HCT116 (cell line): Measurements from ENCODE around the gene LYRM4. TPM values are rescaled to one million over a fixed set of nuclear protein-coding genes. Genes with fewer than 3 reads are reported as not detected.

Experiments
- ATAC-seq: fragments of 200-7000 bp; cut with Tn5 transposase; 2 replicates; pipeline ENCODE4 v1.9.1; 2020; ENCODE audit warnings: mild to moderate bottlenecking, moderate library complexity
- BruUV-seq: library from RNA; stranded (reverse); fragments of 400-500 nt; replicated peaks from 2 replicates; lab custom pipeline; 2021; lab: Mats Ljungman, UMichigan
- CTCF ChIA-PET: fragments of 300-600 bp; sonication (Branson Sonifier 250); formaldehyde crosslinking; loops from one replicate; lab custom pipeline; 2021; ENCODE audit warnings: antibody characterized with exemption; lab: Charles Lee
- POLR2A ChIA-PET: fragments of 300-600, 350-600 bp; sonication (Branson Sonifier 250); formaldehyde crosslinking; loops from one replicate; lab custom pipeline; 2021; ENCODE audit warnings: antibody characterized with exemption; lab: Charles Lee
- RAD21 ChIA-PET, 2 experiments: fragments of 300-600 bp; sonication (Branson Sonifier 250); formaldehyde crosslinking; loops; one replicate each; lab custom pipeline; 2023; ENCODE audit warnings: low total read pairs in 2 of 2; ENCODE audit not compliant: uncharacterized antibody in 2 of 2, unreplicated experiment in 2 of 2, low non-redundant PET in 1 of 2; lab: Charles Lee
- DNase-seq: peaks from one replicate; pipeline ENCODE4 v3.0.0-alpha.2; 2010; ENCODE audit warnings: low read depth, low spot score
- H2AFZ ChIP-seq: fragments of 200-600 bp; shearing (Covaris generic), sonication (generic); 2 replicates; pipeline ENCODE4 v1.6.1; 2017; ENCODE audit warnings: low read depth, mixed run types, mixed read lengths, antibody characterized with exemption, low read length; ENCODE audit not compliant: poor library complexity, severe bottlenecking
- H3K27ac ChIP-seq: 2 replicates; pipeline ENCODE4 v1.5.1; 2012; ENCODE audit warnings: low read depth, low read length
- H3K27me3 ChIP-seq: fragments of 200-600 bp; sonication (generic); 2 replicates; pipeline ENCODE4 v1.6.1; 2016; ENCODE audit warnings: mixed run types, low read length, mixed read lengths; ENCODE audit not compliant: insufficient read depth
- H3K36me3 ChIP-seq, 2 experiments: fragments of 200-500 bp in 1 of 2; fragments of 200-600 bp in 1 of 2; sonication (Bioruptor generic) in 1 of 2; sonication (generic) in 1 of 2; 2 replicates each; pipeline versions ENCODE4 v1.5.1 to v1.6.1; 2014 to 2016; ENCODE audit warnings: low read length in 2 of 2, inconsistent platforms in 1 of 2, mixed read lengths in 1 of 2, mixed run types in 1 of 2; ENCODE audit not compliant: insufficient read depth in 2 of 2, control insufficient read depth in 1 of 2
- H3K4me1 ChIP-seq, 2 experiments: fragments of 200-600 bp in 1 of 2; sonication (generic) in 1 of 2; 2 replicates each; pipeline versions ENCODE4 v1.5.1 to v1.6.1; 2012 to 2017; ENCODE audit warnings: low read length in 2 of 2, inconsistent platforms in 1 of 2, mild to moderate bottlenecking in 1 of 2, mixed read lengths in 1 of 2, mixed run types in 1 of 2, moderate library complexity in 1 of 2; ENCODE audit not compliant: insufficient read depth in 2 of 2, control insufficient read depth in 1 of 2
- H3K4me2 ChIP-seq: fragments of 200-600 bp; sonication (generic); 2 replicates; pipeline ENCODE4 v1.6.1; 2017; ENCODE audit warnings: mixed run types, low read length, mixed read lengths
- H3K4me3 ChIP-seq, 2 experiments: fragments of 200-600 bp in 1 of 2; sonication (generic) in 1 of 2; replicated peaks in 1 of 2; 2 replicates each; pipeline ENCODE4 v1.5.1; 2011 to 2016; ENCODE audit warnings: low read length in 2 of 2, control low read depth in 1 of 2, low read depth in 1 of 2, mild to moderate bottlenecking in 1 of 2, mixed read lengths in 1 of 2, mixed run types in 1 of 2
- H3K79me2 ChIP-seq: fragments of 200-600 bp; sonication (generic); 2 replicates; pipeline ENCODE4 v1.6.1; 2017; ENCODE audit warnings: mild to moderate bottlenecking, mixed run types, low read length, moderate library complexity, mixed read lengths; ENCODE audit not compliant: insufficient read depth
- H3K9ac ChIP-seq: fragments of 200-600 bp; sonication (generic); 2 replicates; pipeline ENCODE4 v1.6.1; 2016; ENCODE audit warnings: low read length, mixed read lengths
- H3K9me2 ChIP-seq: fragments of 200-600 bp; sonication (generic), shearing (Covaris generic); 2 replicates; pipeline ENCODE4 v1.6.1; 2017; ENCODE audit warnings: mixed run types, mild to moderate bottlenecking, moderate library complexity; ENCODE audit not compliant: insufficient read depth
- H3K9me3 ChIP-seq, 2 experiments: fragments of 200-500 bp in 1 of 2; fragments of 200-600 bp in 1 of 2; sonication (Bioruptor generic) in 1 of 2; sonication (generic) in 1 of 2; 2 replicates each; pipeline ENCODE4 v1.6.1; 2014 to 2017; ENCODE audit warnings: low read length in 2 of 2, mixed read lengths in 2 of 2, inconsistent platforms in 1 of 2, low read depth in 1 of 2, mild to moderate bottlenecking in 1 of 2, mixed run types in 1 of 2, moderate library complexity in 1 of 2; ENCODE audit not compliant: control insufficient read depth in 1 of 2, insufficient read depth in 1 of 2
- H4K20me1 ChIP-seq: fragments of 200-600 bp; sonication (generic), shearing (Covaris generic); 2 replicates; pipeline ENCODE4 v1.6.1; 2017; ENCODE audit warnings: mixed run types, mild to moderate bottlenecking, moderate library complexity; ENCODE audit not compliant: insufficient read depth
- ATF3 ChIP-seq: IDR thresholded peaks from 2 replicates; pipeline ENCODE4 v1.6.1; 2012
- ELF1 ChIP-seq: IDR thresholded peaks from 2 replicates; pipeline ENCODE4 v1.6.1; 2012; ENCODE audit warnings: low read depth, borderline replicate concordance
- EZH2 ChIP-seq: fragments of 200-600 bp; sonication (generic); IDR thresholded peaks from 2 replicates; pipeline ENCODE4 v1.6.1; 2017; ENCODE audit warnings: antibody characterized with exemption, mixed run types
- EZH2phosphoT487 ChIP-seq: fragments of 200-600 bp; IDR thresholded peaks from 2 replicates; pipeline ENCODE4 v1.6.1; 2018; ENCODE audit warnings: antibody characterized with exemption, borderline replicate concordance
- FOSL1 ChIP-seq: IDR thresholded peaks from 2 replicates; pipeline ENCODE4 v1.6.1; 2012; ENCODE audit warnings: low read depth
- JUND ChIP-seq: IDR thresholded peaks from 2 replicates; pipeline ENCODE4 v1.6.1; 2012
- MAX ChIP-seq: IDR thresholded peaks from 2 replicates; pipeline ENCODE4 v1.6.1; 2012
- POLR2A ChIP-seq: IDR thresholded peaks from 2 replicates; pipeline ENCODE4 v1.7.0; 2011; ENCODE audit warnings: borderline replicate concordance; ENCODE audit not compliant: insufficient read depth, insufficient read length; ENCODE audit errors: extremely low read depth
- REST ChIP-seq: IDR thresholded peaks from 2 replicates; pipeline ENCODE4 v1.6.1; 2012; ENCODE audit warnings: low read depth
- SIN3A ChIP-seq: IDR thresholded peaks from 2 replicates; pipeline ENCODE4 v1.6.1; 2012; ENCODE audit warnings: low read depth
- SRF ChIP-seq: IDR thresholded peaks from 2 replicates; pipeline ENCODE4 v1.6.1; 2012; ENCODE audit warnings: low read depth
- TCF7L2 ChIP-seq: IDR thresholded peaks from 2 replicates; pipeline ENCODE4 v1.7.0; 2011; ENCODE audit warnings: borderline replicate concordance, inconsistent platforms; ENCODE audit not compliant: insufficient read depth, insufficient read length; ENCODE audit errors: extremely low read depth
- YY1 ChIP-seq: IDR thresholded peaks from 2 replicates; pipeline ENCODE4 v1.6.1; 2011; ENCODE audit warnings: low read length, low read depth, moderate library complexity, mild to moderate bottlenecking; ENCODE audit not compliant: insufficient replicate concordance; ENCODE audit errors: extremely low read depth
- ZBTB33 ChIP-seq: IDR thresholded peaks from 2 replicates; pipeline ENCODE4 v1.6.1; 2011; ENCODE audit warnings: mild to moderate bottlenecking, low read length, moderate library complexity; ENCODE audit not compliant: insufficient replicate concordance; ENCODE audit errors: extremely low read depth
- ZFX ChIP-seq: fragments of 450-650 bp; IDR thresholded peaks from 2 replicates; pipeline ENCODE4 v1.6.1; 2017
- ZNF274 ChIP-seq: fragments of 200-500 bp; sonication (Bioruptor generic); IDR thresholded peaks from 2 replicates; pipeline ENCODE4 v1.6.1; 2014; ENCODE audit warnings: mild to moderate bottlenecking, low read depth, low read length, inconsistent platforms
- intact Hi-C: fragments of 100-400 bp; cut with micrococcal nuclease; formaldehyde crosslinking; loops from 2 replicates; pipeline ENCODE4 v1.10.0; 2022
- total RNA-seq: library from RNA; stranded (reverse); gene quantifications from one replicate; pipeline ENCODE4 v1.2.1, GENCODE V29; 2021; ENCODE audit not compliant: unreplicated experiment

The LYRM4 gene
- total RNA-seq, 1 experiment from 2014 or later = 30.1 TPM

- Histone ChIP-seq H3K9me3 (no peaks in the 10 kb centered on the region), H3K27ac (no peak overlapping the region), H3K9me2 (no peaks in the 10 kb centered on the region), H3K4me2 (no peak overlapping the region), H4K20me1 (no peaks in the 10 kb centered on the region), H3K9ac (no peak overlapping the region), H2AFZ (no peak overlapping the region), H3K79me2 (no peaks in the 10 kb centered on the region), H3K4me1 (peaks cover 2 to 21% of the 10 kb centered on the region in 2 experiments; a peak in 2 of 4 replicates), H3K36me3 (no peaks in the 10 kb centered on the region), H3K27me3 (no peaks in the 10 kb centered on the region), H3K4me3 (no peak overlapping the region)
- ChIA-PET CTCF (no interaction called here), POLR2A (no interaction called here), RAD21 (no interaction called here)
- intact Hi-C loops = no loop called here
- ATAC-seq = no peak
- BruUV-seq = no TSS peak
- TF ChIP-seq ELF1 = no peak
- TF ChIP-seq EZH2phosphoT487 = no peak
- TF ChIP-seq ZBTB33 = no peak
- no peak for TF ChIP-seq ZNF274
- TF ChIP-seq EZH2 = no peak
- no peak for TF ChIP-seq TCF7L2
- TF ChIP-seq ATF3 = no peak
- no peak for TF ChIP-seq MAX
- no peak for TF ChIP-seq FOSL1
- TF ChIP-seq JUND = no peak
- TF ChIP-seq YY1 = no peak
- no peak for TF ChIP-seq ZFX
- TF ChIP-seq SIN3A = no peak
- no peak for TF ChIP-seq POLR2A
- no peak for TF ChIP-seq REST
- TF ChIP-seq SRF = no peak
- no peak for DNase-seq
Measured at GRCh38 chr6:5087389-5087788, 173.4 kb downstream of the LYRM4 start.
